HG03095 (cell line): ENCODE data around the gene NSMF.
"Not testable (repeated sequence)": the region's sequence is repeated elsewhere in the genome, so short reads cannot be mapped to it uniquely, and the experiment has no call there.

ENCODE experiments used
- ATAC-seq: cut with Tn5 transposase; IDR thresholded peaks from one replicate; pipeline ENCODE4 v1.9.1; 2021; ENCODE audit warnings: moderate library complexity; ENCODE audit not compliant: unreplicated experiment

NSMF gene

GRCh38 chr9:137459601-137460362 lies 648 bp upstream of the NSMF start:
- no peak for ATAC-seq

- peak; percentile 5 for ATAC-seq
Measured at GRCh38 chr9:137458194-137459151, 661 bp downstream of the NSMF start.

- no peak for ATAC-seq
Measured at GRCh38 chr9:137457406-137458193, 1.5 kb downstream of the NSMF start.

- ATAC-seq, result no peak
Measured at GRCh38 chr9:137456864-137457405, 2.2 kb downstream of the NSMF start.

GRCh38 chr9:137456061-137456863 lies 2.9 kb downstream of the NSMF start:
- ATAC-seq, result no peak

GRCh38 chr9:137455359-137455991 lies 3.7 kb downstream of the NSMF start:
- no peak for ATAC-seq

GRCh38 chr9:137454597-137455358 lies 4.4 kb downstream of the NSMF start:
- no peak for ATAC-seq

GRCh38 chr9:137454145-137454596 lies 5.0 kb downstream of the NSMF start:
- no peak for ATAC-seq

GRCh38 chr9:137453643-137454081 lies 5.5 kb downstream of the NSMF start:
- no peak for ATAC-seq

GRCh38 chr9:137452761-137453642 lies 6.1 kb downstream of the NSMF start:
- no peak for ATAC-seq

GRCh38 chr9:137452006-137452760 lies 7.0 kb downstream of the NSMF start:
- ATAC-seq, result no peak

- not testable (repeated sequence) for ATAC-seq
Measured at GRCh38 chr9:137451264-137452005, 7.7 kb downstream of the NSMF start.

GRCh38 chr9:137450539-137451222 lies 8.5 kb downstream of the NSMF start:
- ATAC-seq, result not testable (repeated sequence)

GRCh38 chr9:137449931-137450538 lies 9.1 kb downstream of the NSMF start:
- no peak for ATAC-seq
